Measurements from ENCODE around the gene RGP1.

DNA sequence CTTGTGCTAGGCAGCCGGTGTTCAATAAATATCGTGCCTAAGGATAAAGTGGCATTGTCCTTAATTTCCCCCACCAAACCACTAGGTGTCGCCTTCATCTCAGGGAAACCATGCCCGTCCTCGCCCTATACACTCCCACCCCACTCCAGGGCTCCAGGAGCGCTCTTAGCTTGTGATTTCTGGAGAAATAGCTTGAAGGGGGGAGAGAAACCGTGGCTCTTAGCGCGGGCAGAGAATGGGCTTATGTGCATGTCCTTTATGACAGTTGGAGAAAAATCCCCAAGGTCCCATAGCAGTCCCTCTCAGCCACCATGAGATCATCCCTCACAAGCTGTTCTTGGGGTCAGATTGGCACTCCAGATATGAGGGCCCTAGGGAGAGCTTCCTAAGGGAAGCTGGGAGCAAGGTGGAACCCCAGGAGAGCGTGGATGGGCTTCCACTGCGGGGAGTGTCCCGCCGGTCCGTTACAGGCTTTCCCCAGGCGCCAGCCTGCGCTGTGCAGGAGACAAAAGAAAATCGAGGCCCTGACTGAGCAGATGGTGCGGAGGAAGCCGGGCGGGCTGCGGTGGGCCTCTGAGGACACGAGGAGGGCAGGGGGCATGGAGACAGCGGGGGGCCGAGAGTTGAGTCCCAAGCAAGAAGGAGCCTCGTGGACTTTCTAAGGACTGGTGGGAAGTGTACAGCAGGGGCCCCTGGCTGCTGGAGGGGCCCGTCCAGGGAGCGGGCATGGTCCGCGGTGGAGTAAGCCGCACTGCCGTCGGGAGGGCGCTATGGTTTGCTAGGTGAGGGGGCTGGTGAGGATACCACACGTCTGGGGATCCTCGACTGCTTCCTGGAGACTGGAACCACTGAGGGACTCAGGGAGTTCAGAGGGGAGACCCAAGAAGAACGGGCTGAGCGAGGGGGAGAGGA is 41.6 kb downstream of the RGP1 start:
- TF ChIP-seq, protein P1, sequence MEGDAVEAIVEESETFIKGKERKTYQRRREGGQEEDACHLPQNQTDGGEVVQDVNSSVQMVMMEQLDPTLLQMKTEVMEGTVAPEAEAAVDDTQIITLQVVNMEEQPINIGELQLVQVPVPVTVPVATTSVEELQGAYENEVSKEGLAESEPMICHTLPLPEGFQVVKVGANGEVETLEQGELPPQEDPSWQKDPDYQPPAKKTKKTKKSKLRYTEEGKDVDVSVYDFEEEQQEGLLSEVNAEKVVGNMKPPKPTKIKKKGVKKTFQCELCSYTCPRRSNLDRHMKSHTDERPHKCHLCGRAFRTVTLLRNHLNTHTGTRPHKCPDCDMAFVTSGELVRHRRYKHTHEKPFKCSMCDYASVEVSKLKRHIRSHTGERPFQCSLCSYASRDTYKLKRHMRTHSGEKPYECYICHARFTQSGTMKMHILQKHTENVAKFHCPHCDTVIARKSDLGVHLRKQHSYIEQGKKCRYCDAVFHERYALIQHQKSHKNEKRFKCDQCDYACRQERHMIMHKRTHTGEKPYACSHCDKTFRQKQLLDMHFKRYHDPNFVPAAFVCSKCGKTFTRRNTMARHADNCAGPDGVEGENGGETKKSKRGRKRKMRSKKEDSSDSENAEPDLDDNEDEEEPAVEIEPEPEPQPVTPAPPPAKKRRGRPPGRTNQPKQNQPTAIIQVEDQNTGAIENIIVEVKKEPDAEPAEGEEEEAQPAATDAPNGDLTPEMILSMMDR (conservative IDR thresholded peaks at IDR 0.05; ENCODE audit: low read depth, low read length), result peak; percentile 82
- TF ChIP-seq EZH2 (IDR thresholded peaks at IDR 0.05; ENCODE audit: low read length, unreplicated experiment) (no peak), EZH2phosphoT487 (IDR thresholded peaks at IDR 0.05; ENCODE audit: borderline replicate concordance, low read length) (no peak)

Measured in PC-3 (cell line).